Measurements from ENCODE around the gene ADAT1. TPM values are rescaled to one million over a fixed set of nuclear protein-coding genes. Genes with fewer than 3 reads are reported as not detected.
A peak's percentile ranks its signal among the peaks of the same experiment; 100 is the strongest.

ADAT1 gene, protein sequence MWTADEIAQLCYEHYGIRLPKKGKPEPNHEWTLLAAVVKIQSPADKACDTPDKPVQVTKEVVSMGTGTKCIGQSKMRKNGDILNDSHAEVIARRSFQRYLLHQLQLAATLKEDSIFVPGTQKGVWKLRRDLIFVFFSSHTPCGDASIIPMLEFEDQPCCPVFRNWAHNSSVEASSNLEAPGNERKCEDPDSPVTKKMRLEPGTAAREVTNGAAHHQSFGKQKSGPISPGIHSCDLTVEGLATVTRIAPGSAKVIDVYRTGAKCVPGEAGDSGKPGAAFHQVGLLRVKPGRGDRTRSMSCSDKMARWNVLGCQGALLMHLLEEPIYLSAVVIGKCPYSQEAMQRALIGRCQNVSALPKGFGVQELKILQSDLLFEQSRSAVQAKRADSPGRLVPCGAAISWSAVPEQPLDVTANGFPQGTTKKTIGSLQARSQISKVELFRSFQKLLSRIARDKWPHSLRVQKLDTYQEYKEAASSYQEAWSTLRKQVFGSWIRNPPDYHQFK
- total RNA-seq = 10 to 100 TPM; 63.5 to 65.2 (median 64.8) TPM
- 91.1 TPM for total RNA-seq (2013)

DNA sequence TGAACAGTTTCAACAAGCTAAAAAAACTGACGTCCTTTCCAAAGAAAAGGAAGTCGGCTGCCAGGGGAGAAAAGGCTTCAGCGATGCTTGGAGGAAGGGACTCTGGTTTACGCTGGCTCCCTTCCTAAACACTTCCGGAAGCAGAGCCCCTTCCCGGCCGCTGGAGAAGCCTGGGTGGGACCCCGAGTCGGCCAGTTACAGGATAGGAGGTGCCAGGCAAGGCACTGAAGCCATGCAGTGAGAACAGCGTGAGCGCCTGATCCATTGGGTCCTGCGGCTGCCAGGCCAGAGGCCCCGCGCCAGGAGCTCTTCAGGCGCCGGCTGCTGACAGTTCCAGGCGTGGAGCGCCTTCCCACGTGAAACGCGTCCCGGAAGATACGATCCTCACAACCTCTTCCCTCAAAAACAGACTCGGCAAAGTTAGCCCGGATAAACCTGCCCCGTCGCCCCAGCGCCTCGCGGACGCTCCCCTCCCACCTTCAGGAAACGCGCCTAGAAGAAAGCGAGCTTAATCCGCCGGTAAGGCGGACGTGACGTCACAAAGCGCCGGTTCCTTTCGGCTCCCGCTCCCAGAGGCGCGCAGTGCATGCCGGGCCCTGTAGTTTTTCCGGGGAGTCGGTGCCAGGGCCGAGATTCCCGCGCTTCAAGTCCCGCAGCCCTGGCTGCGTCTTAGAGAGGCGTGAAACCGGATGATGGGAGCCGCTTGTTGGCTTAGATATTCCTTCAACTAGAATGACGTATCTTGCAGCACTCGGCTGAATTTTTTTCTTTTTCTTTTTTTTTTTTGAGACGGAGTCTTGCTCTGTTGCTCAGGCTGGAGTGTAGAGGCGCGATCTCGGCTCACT, at the start of gene ADAT1:
ADAT1 (minus strand) TSS at position 521 of the 845 bp plus-strand sequence. CDS start 2,482 bp downstream, outside the sequence.
- Histone ChIP-seq H3K27me3 (ENCODE audit: control insufficient read depth, insufficient read depth, low read length) (no peaks in the 10 kb centered on the region), H3K9me3 (ENCODE audit: control insufficient read depth, insufficient read depth, low read length) (no peaks in the 10 kb centered on the region), H3K4me3 (ENCODE audit: low read length) (peak within 1 kb of the TSS; percentile 90), H3K27ac (ENCODE audit: low read length) (peak within 1 kb of the TSS; percentile 93), H3K4me1 (ENCODE audit: control insufficient read depth, insufficient read depth, low read length) (peaks cover 35% of the 10 kb centered on the region), H3K36me3 (ENCODE audit: control insufficient read depth, insufficient read depth, low read length) (peaks cover 28% of the 10 kb centered on the region)
- TF ChIP-seq, protein P1, sequence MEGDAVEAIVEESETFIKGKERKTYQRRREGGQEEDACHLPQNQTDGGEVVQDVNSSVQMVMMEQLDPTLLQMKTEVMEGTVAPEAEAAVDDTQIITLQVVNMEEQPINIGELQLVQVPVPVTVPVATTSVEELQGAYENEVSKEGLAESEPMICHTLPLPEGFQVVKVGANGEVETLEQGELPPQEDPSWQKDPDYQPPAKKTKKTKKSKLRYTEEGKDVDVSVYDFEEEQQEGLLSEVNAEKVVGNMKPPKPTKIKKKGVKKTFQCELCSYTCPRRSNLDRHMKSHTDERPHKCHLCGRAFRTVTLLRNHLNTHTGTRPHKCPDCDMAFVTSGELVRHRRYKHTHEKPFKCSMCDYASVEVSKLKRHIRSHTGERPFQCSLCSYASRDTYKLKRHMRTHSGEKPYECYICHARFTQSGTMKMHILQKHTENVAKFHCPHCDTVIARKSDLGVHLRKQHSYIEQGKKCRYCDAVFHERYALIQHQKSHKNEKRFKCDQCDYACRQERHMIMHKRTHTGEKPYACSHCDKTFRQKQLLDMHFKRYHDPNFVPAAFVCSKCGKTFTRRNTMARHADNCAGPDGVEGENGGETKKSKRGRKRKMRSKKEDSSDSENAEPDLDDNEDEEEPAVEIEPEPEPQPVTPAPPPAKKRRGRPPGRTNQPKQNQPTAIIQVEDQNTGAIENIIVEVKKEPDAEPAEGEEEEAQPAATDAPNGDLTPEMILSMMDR (IDR thresholded peaks at IDR 0.05) = no peak
- peaks cover 7% of the 10 kb centered on the region for H3K36me3 Mint-ChIP-seq
- peak; percentile 95 to 99 for DNase-seq
- H3K4me3 Mint-ChIP-seq = peak within 1 kb of the TSS; percentile 91
- H3K27me3 Mint-ChIP-seq (ENCODE audit: low read depth in 2 of 2) = no peaks in the 10 kb centered on the region
- H3K27ac Mint-ChIP-seq = peak within 1 kb of the TSS; percentile 93 to 98
- intact Hi-C loops (cut with micrococcal nuclease) = loop anchor here (1.0 to 5.0 kb wide), 5 partner anchors 24 to 190 kb away; partner anchors contain the start of genes CFDP1, GABARAPL2, KARS1 and TERF2IP
- peak; percentile 95 to 98 (median 95) for ATAC-seq
- WGBS (ENCODE audit: insufficient coverage) = under 1% methylated on average over 62 of the region's 62 CpGs
- no peaks in the 10 kb centered on the region for H3K9me3 Mint-ChIP-seq
- H3K4me1 Mint-ChIP-seq = peaks cover 41 to 42% of the 10 kb centered on the region in 2 donors

DNA sequence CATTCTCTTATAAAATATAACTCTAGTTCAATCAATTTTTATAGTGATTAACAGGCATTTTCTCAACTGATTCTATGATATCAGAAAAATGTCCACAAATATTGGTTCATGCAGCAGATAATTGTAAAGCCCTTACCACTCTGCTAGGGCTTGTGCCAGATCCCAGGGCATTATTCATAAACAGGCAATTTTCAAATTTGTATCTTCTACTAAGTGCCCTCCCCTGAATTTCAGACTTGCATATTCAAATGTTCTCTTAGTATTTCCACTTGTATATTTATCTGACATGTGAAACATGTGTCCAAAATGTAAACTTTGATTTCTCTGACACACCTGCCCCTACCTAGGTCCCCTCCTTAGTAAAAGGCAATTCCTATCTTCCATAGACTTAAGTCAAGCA, 44.4 kb upstream of the ADAT1 start:
- H3K4me3 Mint-ChIP-seq = no peak overlapping the region
- H3K27ac Mint-ChIP-seq = no peak overlapping the region

DNA sequence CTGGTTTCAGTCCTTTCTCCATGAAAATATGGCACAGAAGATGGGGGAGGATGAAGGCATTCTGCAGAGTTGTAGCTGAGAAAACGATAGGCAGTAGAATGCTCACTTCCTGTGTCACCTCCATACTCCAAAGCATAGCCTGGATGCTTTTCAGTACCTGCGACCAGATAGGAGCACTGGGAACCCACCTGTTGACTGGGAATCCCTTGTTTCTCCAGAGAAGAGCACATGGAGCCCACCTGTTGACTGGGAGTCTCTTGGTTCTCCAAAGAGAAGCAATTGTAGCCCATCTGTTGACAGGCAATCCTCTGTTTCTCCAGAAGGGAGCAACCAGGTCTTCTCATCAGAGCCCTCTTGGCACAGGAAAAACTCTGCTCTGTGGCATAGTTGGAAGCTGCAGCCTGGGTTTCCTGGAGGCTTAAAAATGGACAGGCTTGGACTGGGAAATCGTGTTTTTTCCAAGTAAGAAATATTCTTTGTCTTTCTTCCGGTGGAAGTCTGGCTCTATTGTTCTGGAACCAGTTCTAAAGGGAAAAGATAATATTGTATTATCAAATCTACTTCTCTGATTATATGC, 37.7 kb upstream of the ADAT1 start:
- H3K27me3 Mint-ChIP-seq (ENCODE audit: low read depth in 2 of 2) = no peaks in the 10 kb centered on the region
- peak overlapping the region; percentile 31 to 73 for H3K27ac Mint-ChIP-seq
- 81% methylated on average over 3 of the region's 4 CpGs for WGBS (ENCODE audit: insufficient coverage)
- H3K4me3 ChIP-seq (ENCODE audit: low read length) = no peak overlapping the region
- peaks cover 18 to 25% of the 10 kb centered on the region in 2 donors for H3K4me1 Mint-ChIP-seq
- H3K36me3 Mint-ChIP-seq = peaks cover 17% of the 10 kb centered on the region
- no peak overlapping the region for H3K4me3 Mint-ChIP-seq
- no peaks in the 10 kb centered on the region for H3K9me3 ChIP-seq (ENCODE audit: control insufficient read depth, insufficient read depth, low read length)
- no peaks in the 10 kb centered on the region for H3K27me3 ChIP-seq (ENCODE audit: control insufficient read depth, insufficient read depth, low read length)
- no peaks in the 10 kb centered on the region for H3K9me3 Mint-ChIP-seq
- intact Hi-C loops (cut with micrococcal nuclease) = no loop called here
- no peaks in the 10 kb centered on the region for H3K4me1 ChIP-seq (ENCODE audit: control insufficient read depth, insufficient read depth, low read length)
- H3K36me3 ChIP-seq (ENCODE audit: control insufficient read depth, insufficient read depth, low read length) = peaks cover 41% of the 10 kb centered on the region
- H3K27ac ChIP-seq (ENCODE audit: low read length) = no peak overlapping the region
- ATAC-seq (no peak), DNase-seq (no peak)
- TF ChIP-seq, protein P1 (IDR thresholded peaks at IDR 0.05) = no peak

More for the DNA sequence above, 44.4 kb upstream of the ADAT1 start:
- intact Hi-C loops (cut with micrococcal nuclease) = no loop called here
- no peaks in the 10 kb centered on the region for H3K9me3 Mint-ChIP-seq
- no peak overlapping the region for H3K4me3 ChIP-seq (ENCODE audit: low read length)
- H3K27me3 Mint-ChIP-seq (ENCODE audit: low read depth in 2 of 2) = no peaks in the 10 kb centered on the region
- H3K36me3 Mint-ChIP-seq = no peaks in the 10 kb centered on the region
- DNase-seq = no peak
- no peak overlapping the region for H3K27ac ChIP-seq (ENCODE audit: low read length)
- TF ChIP-seq, protein P1 (IDR thresholded peaks at IDR 0.05) = no peak
- H3K4me1 ChIP-seq (ENCODE audit: control insufficient read depth, insufficient read depth, low read length) = no peaks in the 10 kb centered on the region
- no peaks in the 10 kb centered on the region for H3K9me3 ChIP-seq (ENCODE audit: control insufficient read depth, insufficient read depth, low read length)
- ATAC-seq = no peak
- no peaks in the 10 kb centered on the region for H3K36me3 ChIP-seq (ENCODE audit: control insufficient read depth, insufficient read depth, low read length)
- H3K27me3 ChIP-seq (ENCODE audit: control insufficient read depth, insufficient read depth, low read length) = no peaks in the 10 kb centered on the region
- H3K4me1 Mint-ChIP-seq = no peaks in the 10 kb centered on the region
